GM18498 (cell line): ENCODE measurements around the gene BAIAP2L1.

Experiments used
- ATAC-seq: cut with Tn5 transposase; IDR thresholded peaks from one replicate; pipeline ENCODE4 v1.9.1; 2021; ENCODE audit warnings: mild to moderate bottlenecking, moderate library complexity; ENCODE audit not compliant: unreplicated experiment

The BAIAP2L1 gene

GRCh38 chr7:98360221-98361130, 40.4 kb downstream of the BAIAP2L1 start:
- no peak for ATAC-seq

- ATAC-seq = no peak
These were observed 41.5 kb downstream of the BAIAP2L1 start for GRCh38 chr7:98359395-98359794.

- ATAC-seq = no peak
These were observed 42.2 kb downstream of the BAIAP2L1 start for GRCh38 chr7:98358706-98359105.

GRCh38 chr7:98357751-98358161, 43.1 kb downstream of the BAIAP2L1 start:
- no peak for ATAC-seq

GRCh38 chr7:98355250-98355538, 45.7 kb downstream of the BAIAP2L1 start:
- ATAC-seq = no peak

GRCh38 chr7:98354511-98355249, 46.2 kb downstream of the BAIAP2L1 start:
- ATAC-seq = no peak

- no peak for ATAC-seq
These were observed 46.8 kb downstream of the BAIAP2L1 start for GRCh38 chr7:98354052-98354451.

GRCh38 chr7:98352621-98353020, 48.3 kb downstream of the BAIAP2L1 start:
- no peak for ATAC-seq

- ATAC-seq = no peak
These were observed 49.8 kb downstream of the BAIAP2L1 start for GRCh38 chr7:98351136-98351535.

GRCh38 chr7:98348726-98349474, 52.0 kb downstream of the BAIAP2L1 start:
- no peak for ATAC-seq

- ATAC-seq = no peak
These were observed 54.3 kb downstream of the BAIAP2L1 start for GRCh38 chr7:98346515-98347069.

- ATAC-seq = no peak
These were observed 59.8 kb downstream of the BAIAP2L1 start for GRCh38 chr7:98341106-98341505.

- ATAC-seq = no peak
These were observed 61.8 kb downstream of the BAIAP2L1 start for GRCh38 chr7:98339043-98339442.

- no peak for ATAC-seq
These were observed 62.4 kb downstream of the BAIAP2L1 start for GRCh38 chr7:98338441-98338840.

- ATAC-seq = no peak
These were observed 65.4 kb downstream of the BAIAP2L1 start for GRCh38 chr7:98335411-98335977.

- ATAC-seq = no peak
These were observed 66.8 kb downstream of the BAIAP2L1 start for GRCh38 chr7:98334081-98334480.

- no peak for ATAC-seq
These were observed 69.9 kb downstream of the BAIAP2L1 start for GRCh38 chr7:98330926-98331529.

- no peak for ATAC-seq
These were observed 71.0 kb downstream of the BAIAP2L1 start for GRCh38 chr7:98329791-98330373.

GRCh38 chr7:98329100-98329790, 71.6 kb downstream of the BAIAP2L1 start:
- no peak for ATAC-seq
